IMR-90 (cell line): ENCODE results near the gene TOM1L1. TPM values are rescaled to one million over a fixed set of nuclear protein-coding genes. Genes with fewer than 3 reads are reported as not detected.

Experiments used
- ATAC-seq: fragments of 200-7000 bp; cut with Tn5 transposase; 2 replicates; pipeline ENCODE4 v1.9.1; 2020; ENCODE audit warnings: low read depth, mild to moderate bottlenecking, moderate library complexity
- BruUV-seq: library from RNA; stranded (reverse); fragments of 400-500 nt; replicated peaks from 2 replicates; lab custom pipeline; 2021; lab: Mats Ljungman, UMichigan
- CTCF ChIA-PET: fragments of 300-600 bp; formaldehyde crosslinking; extraction: SDS; loops from one replicate; lab custom pipeline; 2021; ENCODE audit warnings: antibody characterized with exemption; lab: Yijun Ruan, JAX
- POLR2A ChIA-PET: fragments of 300-600 bp; sonication (Branson Sonifier 250); formaldehyde crosslinking; loops from one replicate; lab custom pipeline; 2022; ENCODE audit warnings: antibody characterized with exemption; ENCODE audit not compliant: unreplicated experiment; lab: Charles Lee
- DNase-seq: peaks from one replicate; pipeline ENCODE4 v3.0.0; 2013
- H2AFZ ChIP-seq: replicated peaks from 2 replicates; pipeline ENCODE3; 2013; ENCODE audit warnings: low read length, mild to moderate bottlenecking; ENCODE audit not compliant: poor library complexity
- H2AK5ac ChIP-seq: 2 replicates; pipeline ENCODE4 v1.6.1; 2013; ENCODE audit warnings: low read depth, low read length, inconsistent platforms
- H2AK9ac ChIP-seq: replicated peaks from 2 replicates; pipeline ENCODE3; 2013; ENCODE audit warnings: mild to moderate bottlenecking, low read depth, low read length, moderate library complexity; ENCODE audit not compliant: poor library complexity
- H2BK120ac ChIP-seq: 2 replicates; pipeline ENCODE4 v1.6.1; 2013; ENCODE audit warnings: low read depth, low read length, inconsistent platforms
- H2BK15ac ChIP-seq: 3 replicates; pipeline ENCODE4 v1.6.1; 2013; ENCODE audit warnings: low read depth, low read length, inconsistent platforms
- H2BK20ac ChIP-seq: 2 replicates; pipeline ENCODE4 v1.6.1; 2013; ENCODE audit warnings: low read depth, mild to moderate bottlenecking, inconsistent platforms, low read length, moderate library complexity
- H2BK5ac ChIP-seq: 2 replicates; pipeline ENCODE4 v1.6.1; 2013; ENCODE audit warnings: mild to moderate bottlenecking, low read depth, low read length, inconsistent platforms; ENCODE audit not compliant: poor library complexity, severe bottlenecking
- H3K14ac ChIP-seq: replicated peaks from 2 replicates; pipeline ENCODE4 v1.6.1; 2013; ENCODE audit warnings: low read depth, low read length, inconsistent platforms
- H3K18ac ChIP-seq: 2 replicates; pipeline ENCODE4 v1.6.1; 2013; ENCODE audit warnings: low read depth, low read length, control low read depth
- H3K23ac ChIP-seq: 2 replicates; pipeline ENCODE4 v1.6.1; 2013; ENCODE audit warnings: low read depth, low read length, inconsistent platforms
- H3K27ac ChIP-seq: 2 replicates; pipeline ENCODE4 v1.5.1; 2013; ENCODE audit warnings: mild to moderate bottlenecking, control low read depth, low read length; ENCODE audit not compliant: insufficient read depth
- H3K27me3 ChIP-seq: 2 replicates; pipeline ENCODE4 v1.6.1; 2013; ENCODE audit warnings: low read length; ENCODE audit not compliant: control insufficient read depth, insufficient read depth
- H3K36me3 ChIP-seq: 2 replicates; pipeline ENCODE4 v1.6.1; 2013; ENCODE audit warnings: low read length, mixed read lengths; ENCODE audit not compliant: control insufficient read depth, insufficient read depth
- H3K4ac ChIP-seq: 2 replicates; pipeline ENCODE4 v1.6.1; 2013; ENCODE audit warnings: low read depth, low read length, inconsistent platforms
- H3K4me1 ChIP-seq: 2 replicates; pipeline ENCODE4 v1.6.1; 2013; ENCODE audit warnings: low read length, mixed read lengths; ENCODE audit not compliant: control insufficient read depth, insufficient read depth
- H3K4me2 ChIP-seq: 2 replicates; pipeline ENCODE4 v1.6.1; 2013; ENCODE audit warnings: low read depth, mild to moderate bottlenecking, control low read depth, low read length, moderate library complexity
- H3K4me3 ChIP-seq: 2 replicates; pipeline ENCODE4 v1.5.1; 2013; ENCODE audit warnings: low read depth, mild to moderate bottlenecking, control low read depth, low read length, moderate library complexity; ENCODE audit not compliant: insufficient read depth
- H3K56ac ChIP-seq: 2 replicates; pipeline ENCODE4 v1.6.1; 2013; ENCODE audit warnings: low read length, inconsistent platforms; ENCODE audit not compliant: insufficient read depth; ENCODE audit errors: extremely low read depth
- H3K79me1 ChIP-seq, 2 experiments: 2 replicates each; pipeline ENCODE4 v1.6.1; 2013; ENCODE audit warnings: low read length in 2 of 2, inconsistent platforms in 1 of 2, low read depth in 1 of 2
- H3K9ac ChIP-seq: 2 replicates; pipeline ENCODE4 v1.6.1; 2013; ENCODE audit warnings: low read depth, low read length, control low read depth
- H3K9me1 ChIP-seq: 2 replicates; pipeline ENCODE4 v1.6.1; 2013; ENCODE audit warnings: low read length, inconsistent platforms; ENCODE audit not compliant: insufficient read depth
- H3K9me3 ChIP-seq: 2 replicates; pipeline ENCODE4 v1.6.1; 2013; ENCODE audit warnings: low read length; ENCODE audit not compliant: control insufficient read depth, insufficient read depth
- H4K20me1 ChIP-seq: 2 replicates; pipeline ENCODE4 v1.6.1; 2013; ENCODE audit warnings: low read length, inconsistent platforms; ENCODE audit not compliant: insufficient read depth
- H4K5ac ChIP-seq: 2 replicates; pipeline ENCODE4 v1.6.1; 2013; ENCODE audit warnings: mild to moderate bottlenecking, low read depth, low read length, control low read depth
- H4K8ac ChIP-seq, 2 experiments: 2 replicates each; pipeline ENCODE4 v1.6.1; 2013; ENCODE audit warnings: low read depth in 2 of 2, low read length in 2 of 2, control low read depth in 1 of 2, inconsistent platforms in 1 of 2
- H4K91ac ChIP-seq: 2 replicates; pipeline ENCODE4 v1.6.1; 2013; ENCODE audit warnings: low read depth, low read length, inconsistent platforms; ENCODE audit not compliant: insufficient read depth
- BHLHE40 ChIP-seq: fragments of 150-350 bp; IDR thresholded peaks from 2 replicates; pipeline ENCODE4 v1.6.1; 2016; ENCODE audit warnings: mild to moderate bottlenecking, low read depth, low read length
- CHD1 ChIP-seq: IDR thresholded peaks from 2 replicates; pipeline ENCODE4 v1.6.1; 2012; ENCODE audit warnings: low read depth, low read length, improper control_type of control experiment
- ELK1 ChIP-seq: fragments of 150-350 bp; IDR thresholded peaks from 2 replicates; pipeline ENCODE4 v1.6.1; 2016; ENCODE audit warnings: low read depth, mild to moderate bottlenecking, low read length, moderate library complexity, borderline replicate concordance
- MAZ ChIP-seq: IDR thresholded peaks from 2 replicates; pipeline ENCODE4 v1.6.1; 2012; ENCODE audit warnings: low read depth, mild to moderate bottlenecking, low read length, improper control_type of control experiment, moderate library complexity, borderline replicate concordance
- MXI1 ChIP-seq: IDR thresholded peaks from 2 replicates; pipeline ENCODE4 v1.6.1; 2012; ENCODE audit warnings: low read depth, mild to moderate bottlenecking, low read length, moderate library complexity, borderline replicate concordance
- POLR2A ChIP-seq: IDR thresholded peaks from 2 replicates; pipeline ENCODE4 v1.6.1; 2012; ENCODE audit warnings: mild to moderate bottlenecking, low read depth, low read length
- RAD21 ChIP-seq: IDR thresholded peaks from 2 replicates; pipeline ENCODE4 v1.6.1; 2012; ENCODE audit warnings: low read length, improper control_type of control experiment
- RCOR1 ChIP-seq: IDR thresholded peaks from 2 replicates; pipeline ENCODE4 v1.6.1; 2012; ENCODE audit warnings: mild to moderate bottlenecking, low read length, improper control_type of control experiment; ENCODE audit not compliant: insufficient replicate concordance
- RFX5 ChIP-seq: IDR thresholded peaks from 2 replicates; pipeline ENCODE4 v1.8.0; 2012; ENCODE audit warnings: low read depth, mild to moderate bottlenecking, low read length, moderate library complexity
- SMC3 ChIP-seq: fragments of 150-350 bp; IDR thresholded peaks from 2 replicates; pipeline ENCODE4 v1.6.1; 2016; ENCODE audit warnings: low read depth, mild to moderate bottlenecking, antibody characterized with exemption, low read length, moderate library complexity
- WGBS, 2 experiments: methylation state at CpG; one replicate each; pipeline versions ENCODE4 v1.1.5 to v1.1.7; 2013; ENCODE audit warnings: missing lambda C conversion rate in 2 of 2; ENCODE audit not compliant: insufficient read length in 1 of 2; ENCODE audit errors: extremely low coverage in 2 of 2; 5-methylcytosine and 5-hydroxymethylcytosine counted together
- dilution Hi-C: fragments of 300-500 bp; cut with HindIII; formaldehyde crosslinking; loops from one replicate; pipeline ENCODE4 v1.14.3; 2018; ENCODE audit warnings: low sequenced_read_pairs; ENCODE audit not compliant: unreplicated experiment
- in situ Hi-C: fragments of 300-500 bp; cut with MboI; formaldehyde crosslinking; loops from 3 replicates; pipeline ENCODE4 v1.14.3; 2019; ENCODE audit warnings: low sequenced_read_pairs, inconsistent platforms, mixed read lengths
- intact Hi-C: fragments of 100-400 bp; cut with micrococcal nuclease; formaldehyde crosslinking; loops from 2 replicates; pipeline ENCODE4 v1.10.0; 2022
- polyA plus RNA-seq, 3 experiments: library from polyadenylated mRNA; depleted of rRNA; stranded (reverse); fragments of >200 nt; gene quantifications; 2 replicates each; pipeline ENCODE4 v1.2.3, GENCODE V29; 2012; ENCODE audit warnings: low replicate concordance in 1 of 3
- total RNA-seq: library from RNA; depleted of rRNA; stranded (reverse); fragments of >200 nt; gene quantifications from 2 replicates; pipeline ENCODE4 v1.2.3, GENCODE V29; 2012
- TF ChIP-seq, protein P1 (sequence below): fragments of 150-350 bp; IDR thresholded peaks from 2 replicates; pipeline ENCODE4 v1.6.1; 2017; ENCODE audit warnings: mild to moderate bottlenecking, antibody characterized with exemption, low read length, low read depth

Gene TOM1L1
- total and polyA plus RNA-seq, 2 of the 4 experiments (the other 2 are of a cell fraction) = 13.0 to 20.1 TPM

- H3K56ac ChIP-seq = no peak overlapping the region
- H4K91ac ChIP-seq = no peak overlapping the region
- WGBS, 2 experiments = no CpG with 5 or more reads among the region's 10 CpGs
- H3K4me2 ChIP-seq = no peak overlapping the region
- H3K4me1 ChIP-seq = no peaks in the 10 kb centered on the region
- no peak overlapping the region for H3K27ac ChIP-seq
- H2BK120ac ChIP-seq = no peak overlapping the region
- H3K14ac ChIP-seq = no peak overlapping the region
- ChIA-PET CTCF (interaction anchor here (1.6 kb wide), 1 partner anchor 10 kb away, joined by 4 read pairs; no protein-coding TSS in a partner anchor), POLR2A (no interaction called here)
- no peak overlapping the region for H3K4ac ChIP-seq
- no peaks in the 10 kb centered on the region for H3K9me3 ChIP-seq
- H3K79me1 ChIP-seq = no peaks in the 10 kb centered on the region
- intact Hi-C loops = no loop called here
- H2AK5ac ChIP-seq = no peak overlapping the region
- ATAC-seq (no peak), DNase-seq (no peak)
- H3K9ac ChIP-seq = no peak overlapping the region
- TF ChIP-seq RAD21 (no peak), POLR2A (no peak), MAZ (no peak), SMC3 (no peak), MXI1 (no peak), RCOR1 (no peak), RFX5 (no peak), BHLHE40 (no peak), ELK1 (no peak), CHD1 (no peak)
- TF ChIP-seq, protein P1, sequence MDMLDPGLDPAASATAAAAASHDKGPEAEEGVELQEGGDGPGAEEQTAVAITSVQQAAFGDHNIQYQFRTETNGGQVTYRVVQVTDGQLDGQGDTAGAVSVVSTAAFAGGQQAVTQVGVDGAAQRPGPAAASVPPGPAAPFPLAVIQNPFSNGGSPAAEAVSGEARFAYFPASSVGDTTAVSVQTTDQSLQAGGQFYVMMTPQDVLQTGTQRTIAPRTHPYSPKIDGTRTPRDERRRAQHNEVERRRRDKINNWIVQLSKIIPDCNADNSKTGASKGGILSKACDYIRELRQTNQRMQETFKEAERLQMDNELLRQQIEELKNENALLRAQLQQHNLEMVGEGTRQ = no peak
- no peak overlapping the region for H4K8ac ChIP-seq
- no peak overlapping the region for H2BK20ac ChIP-seq
- H2AK9ac ChIP-seq = no peak overlapping the region
- H3K4me3 ChIP-seq = no peak overlapping the region
- no peak overlapping the region for H3K23ac ChIP-seq
- no peak overlapping the region for H2AFZ ChIP-seq
- dilution Hi-C loops = no loop called here
- H3K27me3 ChIP-seq = no peaks in the 10 kb centered on the region
- in situ Hi-C loops = no loop called here
- no peak overlapping the region for H2BK5ac ChIP-seq
- no TSS peak for BruUV-seq
- H4K20me1 ChIP-seq = no peaks in the 10 kb centered on the region
- no peaks in the 10 kb centered on the region for H3K36me3 ChIP-seq
- no peak overlapping the region for H3K18ac ChIP-seq
- no peak overlapping the region for H2BK15ac ChIP-seq
- H3K9me1 ChIP-seq = no peaks in the 10 kb centered on the region
- no peak overlapping the region for H4K5ac ChIP-seq
Observed at GRCh38 chr17:54881255-54881972, 19.2 kb upstream of the TOM1L1 start.
